ENCODE data around the gene DAPK2.

GRCh38 chr15:64082757-64083156 is 36.5 kb upstream of the DAPK2 start:
- TF ChIP-seq ZBTB43 (CRISPR knock-in tag; conservative IDR thresholded peaks at IDR 0.05) (no peak), MXD4 (CRISPR knock-in tag; IDR thresholded peaks at IDR 0.05) (no peak), HIVEP1 (CRISPR knock-in tag; IDR thresholded peaks at IDR 0.05) (no peak), YEATS4 (CRISPR knock-in tag; IDR thresholded peaks at IDR 0.05; ENCODE audit: borderline replicate concordance) (no peak), TP53 (CRISPR knock-in tag; conservative IDR thresholded peaks at IDR 0.05) (no peak), CBX5 (CRISPR knock-in tag; IDR thresholded peaks at IDR 0.05; ENCODE audit: borderline replicate concordance) (no peak), IRF1 (CRISPR knock-in tag; IDR thresholded peaks at IDR 0.05; ENCODE audit: low read depth) (no peak), ZNF580 (CRISPR knock-in tag; IDR thresholded peaks at IDR 0.05; ENCODE audit: borderline replicate concordance, low read depth) (no peak), TBP (CRISPR knock-in tag; IDR thresholded peaks at IDR 0.05) (no peak), RELA (CRISPR knock-in tag; IDR thresholded peaks at IDR 0.05) (no peak)

Measured in HepG2 (cell line).